CD14-positive monocyte (primary cell): Measurements from ENCODE around the gene OR4C45. TPM values are rescaled to one million over a fixed set of nuclear protein-coding genes. Genes with fewer than 3 reads are reported as not detected.
"Not testable (repeated sequence)": the region's sequence is repeated elsewhere in the genome, so short reads cannot be mapped to it uniquely, and the experiment has no call there.

Experiments used
- DNase-seq, 3 donors: peaks; one replicate each; pipeline ENCODE4 v3.0.0-alpha.2; 2011 to 2022
- H2AFZ ChIP-seq: 2 replicates; pipeline ENCODE4 v1.6.0; 2012; ENCODE audit warnings: mild to moderate bottlenecking, low read depth, low read length, inconsistent platforms; ENCODE audit not compliant: insufficient read depth, poor library complexity, severe bottlenecking
- H3K27ac ChIP-seq, 2 donors: 1 replicate in 1 of 2; 2 replicates in 1 of 2; pipeline ENCODE4 v1.5.1; 2012 to 2013; ENCODE audit warnings: low read length in 2 of 2, control low read depth in 1 of 2, inconsistent platforms in 1 of 2, low read depth in 1 of 2, mild to moderate bottlenecking in 1 of 2
- H3K27me3 ChIP-seq, 2 donors: one replicate each; pipeline versions ENCODE4 v1.6.0 to v1.6.1; 2011 to 2013; ENCODE audit warnings: low read length in 2 of 2; ENCODE audit not compliant: control insufficient read depth in 2 of 2, insufficient read depth in 2 of 2
- H3K36me3 ChIP-seq, 2 donors: replicated peaks in 1 of 2; 1 replicate in 1 of 2; 2 replicates in 1 of 2; pipeline versions ENCODE4 v1.5.1 to v1.6.1; 2012 to 2013; ENCODE audit warnings: low read length in 2 of 2, control low read depth in 1 of 2, inconsistent platforms in 1 of 2, mild to moderate bottlenecking in 1 of 2; ENCODE audit not compliant: insufficient read depth in 2 of 2, control insufficient read depth in 1 of 2
- H3K4me1 ChIP-seq, 2 donors: 1 replicate in 1 of 2; 2 replicates in 1 of 2; pipeline versions ENCODE4 v1.5.1 to v1.6.1; 2012 to 2013; ENCODE audit warnings: low read length in 2 of 2, control low read depth in 1 of 2, inconsistent platforms in 1 of 2, mild to moderate bottlenecking in 1 of 2, moderate library complexity in 1 of 2; ENCODE audit not compliant: insufficient read depth in 2 of 2, control insufficient read depth in 1 of 2
- H3K4me2 ChIP-seq: replicated peaks from 2 replicates; pipeline ENCODE3; 2012; ENCODE audit warnings: low read length, moderate library complexity, mild to moderate bottlenecking; ENCODE audit not compliant: poor library complexity, severe bottlenecking; ENCODE audit errors: extremely low read depth
- H3K4me3 ChIP-seq, 3 experiments: fragments of 200-600 bp in 1 of 3; sonication (generic) in 1 of 3; replicated peaks in 1 of 3; 1 replicate in 2 of 3; 2 replicates in 1 of 3; pipeline ENCODE4 v1.5.1; 2011 to 2013; ENCODE audit warnings: low read length in 3 of 3, mild to moderate bottlenecking in 3 of 3, control low read depth in 2 of 3, low read depth in 2 of 3, inconsistent platforms in 1 of 3, moderate library complexity in 1 of 3
- H3K79me2 ChIP-seq: 2 replicates; pipeline ENCODE4 v1.6.0; 2012; ENCODE audit warnings: mild to moderate bottlenecking, control low read depth, inconsistent platforms, low read length, moderate library complexity; ENCODE audit not compliant: insufficient read depth
- H3K9ac ChIP-seq: 2 replicates; pipeline ENCODE4 v1.6.0; 2017; ENCODE audit warnings: low read length, mild to moderate bottlenecking; ENCODE audit not compliant: insufficient read depth, poor library complexity, severe bottlenecking
- H3K9me3 ChIP-seq, 2 donors: replicated peaks in 1 of 2; 1 replicate in 1 of 2; 2 replicates in 1 of 2; pipeline versions ENCODE4 v1.5.1 to v1.6.1; 2012 to 2013; ENCODE audit warnings: low read length in 2 of 2, control low read depth in 1 of 2; ENCODE audit not compliant: control insufficient read depth in 1 of 2, insufficient read depth in 1 of 2
- H4K20me1 ChIP-seq: 2 replicates; pipeline ENCODE4 v1.6.0; 2012; ENCODE audit warnings: mild to moderate bottlenecking, low read length, control low read depth, moderate library complexity; ENCODE audit not compliant: insufficient read depth
- H3K27ac Mint-ChIP-seq, 7 donors: one replicate each; pipeline ENCODE4 v1.8.0; 2020; ENCODE audit warnings: mild to moderate bottlenecking in 7 of 7, mixed read lengths in 7 of 7, moderate library complexity in 6 of 7, inconsistent platforms in 2 of 7
- H3K27me3 Mint-ChIP-seq, 3 donors: one replicate each; pipeline ENCODE4 v1.8.0; 2021 to 2022; ENCODE audit warnings: low read depth in 3 of 3, mild to moderate bottlenecking in 3 of 3, mixed read lengths in 3 of 3, moderate library complexity in 3 of 3, inconsistent platforms in 1 of 3
- H3K36me3 Mint-ChIP-seq, 2 donors: one replicate each; pipeline ENCODE4 v1.8.0; 2020; ENCODE audit warnings: mixed read lengths in 2 of 2, inconsistent platforms in 1 of 2, mild to moderate bottlenecking in 1 of 2
- H3K4me1 Mint-ChIP-seq: one replicate; pipeline ENCODE4 v1.8.0; 2020; ENCODE audit warnings: mild to moderate bottlenecking, mixed read lengths
- H3K4me3 Mint-ChIP-seq, 2 donors: one replicate each; pipeline ENCODE4 v1.8.0; 2020; ENCODE audit warnings: mild to moderate bottlenecking in 2 of 2, mixed read lengths in 2 of 2, moderate library complexity in 1 of 2
- H3K9me3 Mint-ChIP-seq, 7 donors: one replicate each; pipeline ENCODE4 v1.8.0; 2020 to 2022; ENCODE audit warnings: mixed read lengths in 7 of 7, mild to moderate bottlenecking in 6 of 7, moderate library complexity in 6 of 7, inconsistent platforms in 2 of 7
- CTCF ChIP-seq: fragments of 200-600 bp; IDR thresholded peaks from one replicate; pipeline ENCODE4 v1.8.0; 2022; ENCODE audit warnings: antibody characterized with exemption, mild to moderate bottlenecking
- WGBS: methylation state at CpG from one replicate; pipeline ENCODE4 v1.1.5; 2013; ENCODE audit warnings: missing lambda C conversion rate; ENCODE audit not compliant: insufficient coverage; 5-methylcytosine and 5-hydroxymethylcytosine counted together
- intact Hi-C, 2 donors: fragments of 100-400 bp; cut with micrococcal nuclease; formaldehyde crosslinking; loops; one replicate each; pipeline versions ENCODE4 v1.15.0 to v1.15.1; 2023
- polyA plus RNA-seq, 3 donors: library from polyadenylated mRNA; depleted of rRNA in 1 of 3; unstranded in 2 of 3; stranded (reverse) in 1 of 3; fragments of 300-500 nt in 2 of 3; fragments of >200 nt in 1 of 3; fragmentation: Illumina TruSeq in 2 of 3; gene quantifications; 1 replicate in 2 of 3; 2 replicates in 1 of 3; pipeline ENCODE4 v1.2.3, GENCODE V29; 2012 to 2021

OR4C45 gene
- polyA plus RNA-seq, 3 donors = not detected

- Histone ChIP-seq H3K27ac (no peak overlapping the region), H2AFZ (no peak overlapping the region), H3K4me1 (no peaks in the 10 kb centered on the region), H3K9ac (no peak overlapping the region), H3K27me3 (no peaks in the 10 kb centered on the region), H4K20me1 (no peaks in the 10 kb centered on the region), H3K36me3 (no peaks in the 10 kb centered on the region), H3K4me3 (no peak overlapping the region), H3K9me3 (peaks cover 4 to 23% of the 10 kb centered on the region in 2 donors), H3K4me2 (no peak overlapping the region), H3K79me2 (no peaks in the 10 kb centered on the region)
- Mint-ChIP-seq H3K4me1 (no peaks in the 10 kb centered on the region), H3K27me3 (no peaks in the 10 kb centered on the region), H3K9me3 (peaks cover 0 to 23% (median 7%) of the 10 kb centered on the region in 7 donors), H3K4me3 (no peak overlapping the region), H3K27ac (no peak overlapping the region), H3K36me3 (no peaks in the 10 kb centered on the region)
- no peak for DNase-seq
- no peak for TF ChIP-seq CTCF
- 80% methylated on average over 1 of the region's 1 CpG for WGBS
- intact Hi-C loops = no loop called here
Observed at GRCh38 chr11:50037251-50037650, 4.6 kb downstream of the OR4C45 start.

- DNase-seq = no peak
- no peaks in the 10 kb centered on the region for H4K20me1 ChIP-seq
- no peak overlapping the region for H2AFZ ChIP-seq
- Mint-ChIP-seq H3K4me1 (no peaks in the 10 kb centered on the region), H3K27me3 (peaks cover 0 to 1% (median 0%) of the 10 kb centered on the region in 3 donors), H3K9me3 (peaks cover under 1 to 7% (median 3%) of the 10 kb centered on the region in 7 donors), H3K27ac (no peak overlapping the region), H3K36me3 (no peaks in the 10 kb centered on the region), H3K4me3 (no peak overlapping the region)
- no peaks in the 10 kb centered on the region for H3K4me1 ChIP-seq
- no peak for TF ChIP-seq CTCF
- no peaks in the 10 kb centered on the region for H3K79me2 ChIP-seq
- H3K27me3 ChIP-seq = no peaks in the 10 kb centered on the region
- no CpG with 5 or more reads among the region's 2 CpGs for WGBS
- intact Hi-C loops = no loop called here
- H3K27ac ChIP-seq = no peak overlapping the region
- H3K4me3 ChIP-seq = no peak overlapping the region
- no peak overlapping the region for H3K9ac ChIP-seq
- H3K9me3 ChIP-seq = peaks cover 0 to 3% of the 10 kb centered on the region in 2 donors
- H3K36me3 ChIP-seq = no peaks in the 10 kb centered on the region
- no peak overlapping the region for H3K4me2 ChIP-seq
Observed at GRCh38 chr11:50044647-50045046, 12.0 kb downstream of the OR4C45 start.

GRCh38 chr11:50063056-50063455, 30.4 kb downstream of the OR4C45 start:
- peaks cover 20 to 35% of the 10 kb centered on the region in 2 donors for H3K9me3 ChIP-seq
- intact Hi-C loops, DNase-seq, H3K9ac ChIP-seq, H3K27ac ChIP-seq, H3K36me3 ChIP-seq, H3K4me2 ChIP-seq, H2AFZ ChIP-seq, H3K4me3 ChIP-seq, H3K4me3 Mint-ChIP-seq, H3K27me3 Mint-ChIP-seq, H3K27ac Mint-ChIP-seq, H3K36me3 Mint-ChIP-seq, H3K79me2 ChIP-seq, H4K20me1 ChIP-seq, H3K4me1 ChIP-seq, H3K27me3 ChIP-seq, H3K4me1 Mint-ChIP-seq: not testable (repeated sequence)
- H3K9me3 Mint-ChIP-seq = peaks cover 13 to 50% (median 25%) of the 10 kb centered on the region in 7 donors
- WGBS = 98% methylated on average over 6 of the region's 22 CpGs
